ENCODE results near the gene TPSB2.

GRCh38 chr16:1216681-1217400 lies 13.1 kb downstream of the TPSB2 start:
- TF ChIP-seq CTCF (IDR thresholded peaks at IDR 0.05) (no peak), POLR2A (IDR thresholded peaks at IDR 0.05; ENCODE audit: low read depth) (no peak)
